ENCODE measurements around the gene AGRN. TPM values are rescaled to one million over a fixed set of nuclear protein-coding genes. Genes with fewer than 3 reads are reported as not detected.

The AGRN gene
- total RNA-seq, 1 experiment from 2014 or later: 894 TPM

- DNase-seq (ENCODE audit: low spot score): peak; percentile 86
These were observed 59.6 kb downstream of the AGRN start for GRCh38 chr1:1079408-1080121.

GRCh38 chr1:1080122-1080757, 60.3 kb downstream of the AGRN start:
- no peak for DNase-seq (ENCODE audit: low spot score)

- DNase-seq (ENCODE audit: low spot score): no peak
These were observed 61.0 kb downstream of the AGRN start for GRCh38 chr1:1080951-1081310.

- DNase-seq (ENCODE audit: low spot score): no peak
These were observed 61.7 kb downstream of the AGRN start for GRCh38 chr1:1081311-1082238.

- DNase-seq (ENCODE audit: low spot score): no peak
These were observed 62.4 kb downstream of the AGRN start for GRCh38 chr1:1082239-1082775.

- no peak for DNase-seq (ENCODE audit: low spot score)
These were observed 63.0 kb downstream of the AGRN start for GRCh38 chr1:1082776-1083415.

GRCh38 chr1:1083416-1084371, 63.8 kb downstream of the AGRN start:
- DNase-seq (ENCODE audit: low spot score): no peak

- DNase-seq (ENCODE audit: low spot score): no peak
These were observed 64.7 kb downstream of the AGRN start for GRCh38 chr1:1084372-1085170.

- DNase-seq (ENCODE audit: low spot score): no peak
These were observed 65.4 kb downstream of the AGRN start for GRCh38 chr1:1085171-1085841.

GRCh38 chr1:1085911-1086841, 66.3 kb downstream of the AGRN start:
- no peak for DNase-seq (ENCODE audit: low spot score)

GRCh38 chr1:1086911-1087341, 67.0 kb downstream of the AGRN start:
- no peak for DNase-seq (ENCODE audit: low spot score)

- DNase-seq (ENCODE audit: low spot score): no peak
These were observed 67.6 kb downstream of the AGRN start for GRCh38 chr1:1087351-1088028.

- DNase-seq (ENCODE audit: low spot score): no peak
These were observed 68.3 kb downstream of the AGRN start for GRCh38 chr1:1088029-1088800.

GRCh38 chr1:1088801-1089680, 69.1 kb downstream of the AGRN start:
- no peak for DNase-seq (ENCODE audit: low spot score)

- DNase-seq (ENCODE audit: low spot score): no peak
These were observed 70.0 kb downstream of the AGRN start for GRCh38 chr1:1089731-1090423.
